Activated naive CD8-positive, alpha-beta T cell treated with anti-CD3 and anti-CD28 coated beads, Interleukin-2, amount 50 U/mL, for 16 hours (primary cell): ENCODE results near the gene RBM20.
"Not testable (repeated sequence)": the region's sequence is repeated elsewhere in the genome, so short reads cannot be mapped to it uniquely, and the experiment has no call there.

Source experiments
- DNase-seq: peaks from one replicate; pipeline ENCODE4 v3.0.0-alpha.2; 2020; ENCODE audit warnings: low read depth, low spot score

The RBM20 gene

DNA sequence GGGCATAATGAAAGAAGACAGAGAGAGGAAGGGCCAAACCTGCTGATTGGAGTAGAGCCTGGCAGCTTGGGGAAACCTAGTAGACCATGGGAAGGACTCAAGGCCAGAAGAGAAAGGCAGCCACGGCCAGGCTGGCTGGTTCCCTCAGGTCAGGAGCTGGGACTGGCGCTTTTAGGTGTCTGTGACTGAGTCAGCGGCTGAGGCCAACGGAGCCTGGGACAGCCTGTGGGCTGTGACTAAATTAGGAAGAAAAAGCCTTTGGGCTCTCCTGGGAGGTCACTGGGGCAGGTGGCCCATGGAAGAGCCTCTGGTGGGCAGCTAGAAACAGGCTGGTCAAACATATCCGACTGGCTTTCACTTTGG, 118.7 kb downstream of the RBM20 start:
- no peak for DNase-seq

DNA sequence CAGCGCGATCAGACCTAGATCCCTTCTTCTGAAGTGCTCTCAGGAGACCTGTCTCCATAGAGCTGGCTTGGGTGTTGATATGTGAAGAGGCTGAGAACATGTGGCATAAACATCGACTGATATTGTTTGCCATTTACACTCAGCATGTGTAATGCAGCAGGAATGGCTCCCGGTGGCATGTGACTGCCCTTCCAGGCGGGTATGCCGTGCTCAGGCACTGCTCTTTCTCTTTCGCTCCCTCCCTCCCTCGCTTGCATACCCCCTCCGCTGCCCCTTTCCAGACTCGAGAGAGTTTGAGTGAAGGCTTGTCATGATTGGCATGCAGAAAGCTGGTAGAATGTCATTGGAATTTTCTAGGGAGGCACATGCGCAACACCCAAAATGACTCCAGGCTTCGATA, 120.2 kb downstream of the RBM20 start:
- DNase-seq, result no peak

DNA sequence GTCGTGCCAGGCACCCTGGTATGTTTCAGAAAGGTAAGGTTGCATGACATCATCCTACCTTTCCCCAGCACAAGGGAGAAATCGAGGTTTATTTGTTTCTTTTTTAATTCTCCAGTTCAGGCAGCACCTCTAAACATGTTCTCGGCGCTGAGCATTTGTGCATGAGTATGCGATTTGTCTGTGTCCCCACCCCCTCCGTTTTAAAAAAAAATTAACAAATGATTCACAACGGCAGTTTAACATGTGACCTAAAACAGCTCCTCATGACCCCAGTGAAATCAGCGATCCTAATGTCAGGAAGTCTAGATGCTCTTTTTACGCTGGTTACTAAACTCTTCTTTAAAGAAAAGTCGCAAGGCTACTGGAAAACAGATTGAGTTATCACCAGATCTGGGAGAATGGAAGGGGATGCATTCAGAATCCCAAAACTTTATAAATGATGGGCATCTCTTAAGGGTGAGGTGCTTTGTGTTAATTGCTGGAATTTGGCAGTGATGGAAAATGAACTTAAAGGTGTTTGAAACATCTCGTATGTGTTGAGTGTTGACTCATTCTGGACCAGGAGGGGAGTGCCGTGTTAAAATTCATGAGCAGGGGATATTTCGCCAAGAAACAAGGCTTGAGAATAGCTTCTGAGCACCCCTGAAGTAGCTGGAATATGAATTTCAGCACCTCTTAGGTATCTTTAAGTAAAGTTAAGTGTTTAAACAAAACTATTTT, 120.8 kb downstream of the RBM20 start:
- DNase-seq, result no peak

DNA sequence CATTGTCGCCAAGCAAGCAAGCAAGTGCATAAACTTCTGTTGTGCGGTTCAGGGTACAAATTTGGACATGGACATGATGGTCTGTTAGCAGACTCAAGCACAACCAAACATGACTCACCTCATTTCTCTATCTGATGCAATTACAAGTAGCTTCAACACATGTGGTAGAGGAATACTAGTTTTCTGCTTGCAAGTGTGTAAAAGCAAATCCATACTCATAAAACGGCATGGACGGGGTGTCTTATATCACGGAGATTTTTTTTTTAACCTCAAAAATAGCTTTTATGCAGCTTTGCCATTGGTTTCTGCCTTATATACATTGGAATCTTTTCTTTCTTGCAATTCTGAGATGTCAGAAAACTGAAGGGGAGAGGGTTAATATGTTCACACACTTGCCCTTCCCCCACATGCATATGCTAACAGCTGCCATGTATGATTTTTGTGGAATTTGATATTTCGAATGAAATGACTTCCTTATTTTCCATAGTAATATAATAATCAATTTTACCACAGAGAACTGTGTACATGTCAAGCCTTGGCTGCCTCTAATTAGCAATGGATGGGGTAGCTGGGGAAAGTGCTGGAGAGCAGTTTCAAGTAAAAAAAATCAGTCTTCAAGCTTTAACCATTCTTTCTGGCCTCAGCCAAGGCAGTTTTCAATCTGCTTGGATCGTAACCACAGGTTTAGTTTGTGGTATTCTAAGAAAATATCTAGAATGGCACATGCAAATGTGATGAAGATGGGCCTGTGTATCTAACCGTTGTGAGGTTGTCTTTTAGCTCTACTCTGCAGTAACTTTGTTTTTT, 121.6 kb downstream of the RBM20 start:
- DNase-seq, result no peak

DNA sequence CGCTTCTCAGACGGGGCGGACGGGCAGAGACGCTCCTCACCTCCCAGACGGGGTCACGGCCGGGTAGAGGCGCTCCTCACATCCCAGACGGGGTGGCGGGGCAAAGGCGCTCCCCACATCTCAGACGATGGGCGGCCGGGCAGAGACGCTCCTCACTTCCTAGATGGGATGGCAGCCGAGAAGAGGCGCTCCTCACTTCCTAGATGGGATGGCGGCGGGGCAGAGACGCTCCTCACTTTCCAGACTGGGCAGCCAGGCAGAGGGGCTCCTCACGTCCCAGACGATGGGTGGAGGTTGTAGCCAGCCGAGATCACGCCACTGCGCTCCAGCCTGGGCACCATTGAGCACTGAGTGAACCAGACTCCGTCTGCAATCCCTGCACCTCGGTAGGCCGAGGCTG, 123.5 kb downstream of the RBM20 start:
- not testable (repeated sequence) for DNase-seq

DNA sequence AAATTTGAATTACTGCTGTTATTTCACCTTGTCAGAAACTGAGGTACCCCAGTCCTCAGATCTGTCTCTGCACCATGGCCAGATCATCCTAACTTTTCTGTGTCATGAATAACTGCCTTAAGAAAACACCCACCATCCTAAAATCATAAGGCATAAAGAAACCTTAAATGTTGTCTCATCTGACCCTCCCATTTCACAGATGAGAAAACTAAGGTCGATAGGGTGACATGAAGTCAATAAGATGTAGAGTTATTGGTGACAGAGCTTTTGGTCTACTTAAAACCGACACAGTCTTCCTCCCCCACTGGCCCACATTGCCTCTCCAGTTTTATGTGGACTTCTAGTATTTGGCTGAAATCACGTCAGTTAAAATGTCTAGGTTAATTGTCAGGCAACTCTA, 126.1 kb downstream of the RBM20 start:
- no peak for DNase-seq

DNA sequence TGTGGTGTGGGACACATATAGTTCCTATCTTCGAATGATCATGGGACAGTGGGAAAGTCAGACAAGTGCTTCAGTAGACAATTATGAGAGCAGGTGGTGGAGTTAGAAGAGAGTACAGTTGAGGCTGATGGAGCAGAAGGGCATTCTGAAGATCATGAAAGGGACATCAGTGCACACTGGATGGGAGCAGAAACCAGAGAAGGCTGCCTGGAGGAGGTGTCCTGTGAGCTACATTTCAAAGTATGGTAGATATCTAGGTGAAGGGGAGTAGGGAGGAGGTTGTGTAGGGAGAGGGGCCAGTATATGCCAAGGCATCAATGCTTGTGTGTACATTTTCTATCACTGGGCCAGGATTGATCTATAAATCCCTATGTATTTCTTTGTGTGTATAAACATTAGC, 127.3 kb downstream of the RBM20 start:
- no peak for DNase-seq

DNA sequence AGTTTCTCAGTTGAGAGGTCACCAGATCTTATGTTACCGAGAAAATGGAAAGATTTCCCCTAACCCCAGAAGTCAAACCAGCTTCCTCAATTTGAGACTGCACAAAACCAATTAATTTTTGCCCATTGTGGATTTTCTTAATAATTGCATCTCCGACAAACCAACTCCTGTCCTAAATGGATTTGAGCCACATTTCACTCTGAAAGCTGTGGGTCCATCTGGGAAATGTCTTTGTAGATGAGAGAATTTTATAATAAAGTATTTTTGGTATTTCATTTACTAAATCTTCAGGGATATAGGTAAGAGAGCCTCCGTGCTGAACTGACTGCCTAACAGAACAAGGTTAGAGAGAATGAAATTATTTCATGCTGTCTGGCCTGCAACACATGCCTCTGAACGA, 127.9 kb downstream of the RBM20 start:
- DNase-seq, result no peak

DNA sequence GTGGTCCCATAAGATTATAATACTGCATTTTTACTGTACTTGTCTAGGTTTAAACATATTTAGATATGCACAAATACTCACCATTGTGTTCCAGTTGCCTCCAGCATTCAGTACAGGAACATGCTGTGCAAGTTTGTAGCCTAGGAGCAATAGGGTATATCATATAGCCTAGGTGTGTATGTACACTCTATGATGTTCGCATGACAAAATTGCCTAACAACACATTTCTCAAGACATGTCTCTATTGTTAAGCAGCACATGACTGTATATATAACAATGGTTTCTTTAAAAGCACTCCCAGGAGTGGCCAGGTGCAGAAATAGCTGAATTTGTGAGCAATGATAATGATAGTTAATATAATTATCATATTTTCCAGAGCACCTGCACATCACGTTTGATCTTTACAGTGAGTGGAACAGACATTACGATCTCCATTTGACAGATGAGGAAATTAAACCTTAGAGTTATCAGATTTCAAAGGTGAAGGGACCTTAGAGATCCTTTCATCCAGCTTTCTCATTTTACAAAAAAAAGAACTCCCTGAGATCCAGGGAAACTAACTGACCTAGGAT, 128.4 kb downstream of the RBM20 start:
- DNase-seq, result no peak

DNA sequence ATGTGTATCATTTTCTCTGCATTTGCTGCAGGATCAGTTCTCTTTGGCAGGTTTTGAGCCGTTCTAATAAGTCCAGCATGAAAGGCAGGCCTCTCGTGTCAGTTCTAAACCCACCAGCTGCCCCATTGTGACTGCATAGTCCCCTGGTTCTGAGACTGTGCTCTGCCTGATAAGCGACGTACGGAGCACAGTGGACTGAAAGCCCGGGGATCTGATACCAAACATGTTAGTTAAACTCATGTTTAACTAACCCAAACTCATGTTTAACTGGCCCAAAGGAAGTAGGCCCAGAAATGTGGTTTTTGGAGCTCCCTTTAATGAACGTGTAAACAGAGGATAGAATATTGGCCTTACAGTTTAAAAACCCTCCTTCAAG, 129.5 kb downstream of the RBM20 start:
- no peak for DNase-seq

DNA sequence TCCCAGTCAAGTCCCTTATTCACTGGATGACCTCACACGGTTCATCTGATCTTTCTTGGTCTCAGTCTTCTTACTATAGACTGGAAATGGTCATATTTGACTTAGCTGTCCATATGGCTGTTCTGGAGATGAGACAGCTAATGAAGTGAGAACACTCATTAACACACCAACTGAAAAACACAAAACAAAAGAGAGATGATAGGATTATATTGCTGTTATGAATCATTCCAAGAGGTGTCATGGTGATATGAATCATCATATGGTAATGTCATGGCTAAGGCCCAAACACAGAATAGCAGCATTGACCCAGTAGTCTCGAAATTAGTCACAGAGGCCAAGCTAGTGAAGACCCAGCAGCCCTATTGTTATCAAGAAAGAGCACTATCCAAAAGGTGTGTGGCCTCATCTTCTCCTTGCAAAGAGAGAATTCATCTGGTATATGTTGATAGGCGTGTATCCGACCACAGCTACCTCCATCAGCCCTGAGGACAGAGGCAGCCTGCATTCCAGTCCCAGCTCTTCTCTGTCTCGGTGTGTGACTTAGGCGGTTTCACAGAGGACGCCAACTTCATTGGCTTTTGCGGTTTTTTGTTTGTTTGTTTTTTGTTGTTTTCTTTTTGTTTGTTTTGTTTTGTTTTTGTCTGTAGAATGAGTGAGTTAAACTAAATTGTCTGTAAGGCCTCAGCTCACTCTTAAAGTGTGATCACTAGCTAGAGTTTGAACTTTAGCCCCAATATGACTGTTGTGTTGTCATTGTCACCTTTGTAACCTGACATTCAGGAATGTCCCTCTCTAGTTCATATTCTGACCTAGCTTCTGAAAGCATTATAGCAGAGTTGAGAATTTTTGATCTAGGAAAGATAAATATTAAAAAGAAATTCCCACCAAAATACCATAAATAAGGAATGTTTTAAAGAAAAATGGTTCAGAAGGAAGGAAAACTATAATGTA, 130.2 kb downstream of the RBM20 start:
- no peak for DNase-seq

DNA sequence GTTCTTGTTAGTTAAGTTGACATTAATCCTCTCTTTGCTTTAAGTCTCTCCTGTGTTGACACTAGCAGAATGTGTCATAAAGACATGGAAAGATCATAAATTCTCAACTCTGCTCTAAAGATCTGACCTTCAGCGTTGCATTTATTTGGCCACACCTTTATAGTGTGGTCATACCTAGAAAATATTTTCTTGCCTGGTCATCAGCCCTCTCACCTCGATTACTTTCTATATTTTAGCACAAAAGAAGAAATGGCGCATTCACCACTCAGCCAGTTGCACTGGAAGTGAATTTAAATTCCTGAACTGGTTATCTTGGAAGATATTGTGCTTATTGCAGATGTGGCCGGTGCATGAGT, 130.9 kb downstream of the RBM20 start:
- no peak for DNase-seq

DNA sequence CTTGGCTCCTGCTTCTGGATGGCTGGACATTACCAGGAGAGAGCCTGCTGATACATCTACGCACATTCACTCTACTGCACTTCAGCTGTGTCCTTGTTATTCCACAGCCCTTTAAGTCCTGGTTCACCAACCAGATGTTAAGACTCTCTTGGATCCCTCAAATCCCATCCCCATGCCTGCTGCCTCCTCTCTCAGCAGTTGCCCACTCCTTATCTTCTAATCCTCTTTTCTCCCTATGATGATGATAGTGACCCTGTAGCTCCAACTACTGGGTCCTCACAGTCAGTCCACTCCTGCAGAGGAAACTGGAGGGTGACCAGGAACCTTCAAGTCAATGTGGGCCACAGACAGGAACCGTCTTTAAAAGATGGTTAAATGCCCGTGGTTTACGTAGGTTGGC, 131.3 kb downstream of the RBM20 start:
- DNase-seq, result no peak

DNA sequence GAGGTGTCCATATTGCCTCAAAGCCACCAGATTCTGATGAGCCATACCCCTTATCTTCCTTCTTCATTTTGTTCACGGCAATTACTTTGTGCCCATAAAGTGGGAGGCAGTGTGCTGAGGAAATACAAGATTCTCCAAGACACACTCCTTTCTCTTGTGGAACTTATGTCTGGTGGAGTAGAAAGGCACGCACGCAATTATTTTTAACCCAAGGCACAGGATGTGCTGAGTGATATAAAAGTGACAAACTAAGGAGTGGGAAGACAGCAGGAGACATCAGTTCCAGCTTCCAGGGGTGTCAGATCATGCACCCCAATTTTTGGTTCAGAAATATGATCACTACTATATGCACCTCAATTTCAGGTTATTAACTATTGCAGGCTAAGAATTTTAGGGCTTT, 132.9 kb downstream of the RBM20 start:
- DNase-seq, result no peak

DNA sequence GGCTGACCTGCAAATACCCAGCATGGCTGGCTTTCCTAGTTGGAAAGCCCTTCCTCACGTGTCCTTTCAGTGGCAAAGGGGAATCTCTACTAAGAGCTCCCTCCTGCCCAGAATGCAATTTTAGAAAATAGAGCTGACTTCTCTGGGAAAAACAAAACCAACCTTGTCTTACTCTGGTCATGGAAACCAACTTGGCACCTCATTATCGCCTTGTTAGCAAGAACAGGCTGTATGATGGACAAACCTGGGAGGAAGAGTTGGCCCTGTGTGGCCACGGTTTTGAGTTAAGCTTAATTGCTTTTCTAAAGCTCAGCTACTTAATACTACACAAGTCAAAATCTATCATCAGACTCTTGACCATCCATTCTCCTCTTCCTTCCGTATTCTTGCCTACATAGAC, 133.5 kb downstream of the RBM20 start:
- no peak for DNase-seq

DNA sequence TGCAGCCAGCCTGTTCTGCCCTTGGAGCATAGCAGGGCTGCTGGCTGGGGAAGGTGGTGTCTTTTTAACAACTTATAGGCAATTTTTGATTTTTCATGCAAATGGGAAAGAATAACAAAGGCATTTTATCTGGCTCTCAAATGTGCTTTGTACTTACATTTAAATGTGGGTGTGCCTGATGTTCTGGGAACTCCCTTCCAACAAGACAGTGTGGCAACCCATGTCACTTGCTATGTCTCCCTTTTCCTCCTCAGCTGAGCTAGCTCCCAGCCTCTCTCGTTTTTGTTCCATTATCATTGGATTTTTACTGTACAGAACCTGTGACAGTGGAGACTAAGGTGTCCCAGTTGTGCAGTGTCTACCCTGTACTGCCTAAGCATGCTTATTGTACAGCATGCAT, 134.1 kb downstream of the RBM20 start:
- no peak for DNase-seq

DNA sequence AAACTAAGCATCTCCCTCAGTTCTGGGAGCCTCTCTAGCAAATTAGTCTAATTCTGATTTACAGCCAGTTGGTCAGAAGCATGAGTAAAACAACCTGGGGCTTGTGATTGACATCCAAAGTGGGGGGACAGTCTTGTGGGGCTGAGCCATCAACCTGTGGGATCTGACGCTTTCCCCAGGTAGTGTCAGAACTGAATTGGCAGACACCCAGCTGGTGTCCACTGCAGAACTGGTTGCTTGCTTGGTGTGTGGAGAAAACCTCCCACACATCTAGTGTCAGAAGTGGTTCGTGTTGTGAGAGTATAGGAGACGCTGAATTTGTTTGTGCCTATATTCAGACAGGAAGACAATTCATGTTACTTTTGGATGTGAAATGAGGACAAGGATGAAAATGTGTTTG, 135.4 kb downstream of the RBM20 start:
- DNase-seq, result no peak

DNA sequence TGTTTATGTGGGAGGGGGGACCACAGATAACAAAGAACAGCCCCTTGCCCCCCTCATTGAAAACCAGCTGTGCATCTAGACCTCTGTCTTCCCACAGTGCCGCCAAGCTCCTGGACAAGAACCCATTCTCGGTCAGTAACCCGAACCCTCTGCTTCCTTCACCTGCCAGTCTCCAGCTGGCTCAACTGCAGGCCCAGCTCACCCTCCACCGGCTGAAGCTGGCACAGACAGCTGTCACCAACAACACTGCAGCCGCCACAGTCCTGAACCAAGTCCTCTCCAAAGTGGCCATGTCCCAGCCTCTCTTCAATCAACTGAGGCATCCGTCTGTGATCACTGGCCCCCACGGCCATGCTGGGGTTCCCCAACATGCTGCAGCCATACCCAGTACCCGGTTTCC, 136.6 kb downstream of the RBM20 start:
- DNase-seq, result no peak

DNA sequence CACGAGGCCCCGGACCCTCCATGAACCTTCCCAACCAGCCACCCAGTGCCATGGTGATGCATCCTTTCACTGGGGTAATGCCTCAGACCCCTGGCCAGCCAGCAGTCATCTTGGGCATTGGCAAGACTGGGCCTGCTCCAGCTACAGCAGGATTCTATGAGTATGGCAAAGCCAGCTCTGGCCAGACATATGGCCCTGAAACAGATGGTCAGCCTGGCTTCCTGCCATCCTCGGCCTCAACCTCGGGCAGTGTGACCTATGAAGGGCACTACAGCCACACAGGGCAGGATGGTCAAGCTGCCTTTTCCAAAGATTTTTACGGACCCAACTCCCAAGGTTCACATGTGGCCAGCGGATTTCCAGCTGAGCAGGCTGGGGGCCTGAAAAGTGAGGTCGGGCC, 137.0 kb downstream of the RBM20 start:
- DNase-seq, result no peak

DNA sequence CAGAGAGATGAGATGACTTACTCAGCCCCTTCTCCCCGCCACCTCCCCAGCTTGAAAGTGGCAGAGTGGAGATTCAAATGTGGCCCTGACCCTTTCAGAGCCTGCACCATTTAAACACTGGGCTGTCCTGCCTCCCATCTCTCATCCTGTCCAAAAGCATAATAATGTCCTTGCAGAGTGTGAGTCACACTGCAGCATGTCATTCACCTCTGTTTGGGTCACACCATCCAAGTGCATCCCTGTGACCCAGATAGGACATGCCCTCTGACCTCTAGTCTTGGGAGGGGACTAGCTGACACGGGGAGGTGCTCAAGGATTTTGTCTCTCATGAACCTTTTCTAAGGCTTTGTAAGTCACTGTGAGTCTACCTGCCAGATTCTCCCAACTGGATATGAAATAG, 138.5 kb downstream of the RBM20 start:
- no peak for DNase-seq

DNA sequence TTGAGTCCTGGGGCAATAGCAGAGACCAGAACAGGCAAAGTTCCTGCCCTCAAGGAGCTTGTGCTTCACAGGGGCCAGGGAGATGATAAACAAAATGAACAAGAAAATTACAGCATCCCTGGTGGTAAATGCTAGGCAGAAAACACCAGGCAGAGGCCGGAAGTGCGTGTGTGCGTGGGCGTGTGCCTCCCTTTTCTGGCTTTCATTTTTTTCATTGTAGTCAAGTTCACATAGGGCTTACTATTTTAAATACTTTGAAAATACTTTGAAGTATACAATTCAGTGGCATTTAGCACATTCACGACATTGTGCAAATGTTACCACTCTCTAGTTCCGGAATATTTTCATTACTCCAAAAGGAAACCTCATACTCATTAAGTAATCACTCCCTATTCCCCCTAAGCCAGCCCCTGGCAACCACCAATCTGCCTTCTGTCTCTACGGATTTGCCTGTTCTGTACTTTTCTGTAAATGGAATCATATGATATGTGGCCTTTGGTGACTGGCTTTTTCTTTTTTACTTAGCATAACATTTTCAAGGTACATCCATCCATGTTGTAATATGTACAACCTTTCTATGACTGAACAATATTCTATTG, 139.5 kb downstream of the RBM20 start:
- DNase-seq, result peak; percentile 55

DNA sequence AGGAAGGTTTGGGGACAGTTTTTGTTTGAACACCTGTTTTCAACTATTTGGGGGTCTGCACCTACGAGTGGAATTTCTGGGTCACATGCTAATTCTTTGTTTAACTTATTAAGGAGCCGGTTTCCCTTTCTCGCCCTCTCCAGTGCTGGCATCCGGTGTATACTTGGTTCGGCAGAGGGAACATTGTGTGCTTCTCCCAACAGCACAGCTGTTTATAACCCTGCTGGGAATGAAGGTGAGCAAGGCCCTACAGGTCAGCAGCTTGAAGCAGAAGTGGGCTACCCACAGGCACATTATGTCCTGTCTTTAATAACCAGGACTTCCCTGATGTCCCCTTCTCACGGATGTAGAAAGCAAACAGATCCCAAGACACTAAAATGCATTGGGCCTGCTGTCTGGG, 140.1 kb downstream of the RBM20 start:
- DNase-seq, result no peak
